A549 treated with GW870086 at 1 μM for 4 hours (cell line): ENCODE results near the gene SIGLEC9. TPM values are rescaled to one million over a fixed set of nuclear protein-coding genes. Genes with fewer than 3 reads are reported as not detected.

Experiments
- total RNA-seq: library from RNA; stranded (reverse); fragments of 200-300 nt; extraction: Qiagen RNA extraction; gene quantifications from 5 replicates; pipeline ENCODE4 v1.2.3, GENCODE V29; 2022; ENCODE audit warnings: low read depth

Gene SIGLEC9
- 0.06 to 0.08 TPM in 2 of 5 replicates, not detected in the others for total RNA-seq

GRCh38 chr19:51124729-51125128 lies at the start of gene SIGLEC9:
SIGLEC9 (plus strand) TSS chr19:51124906; CDS start chr19:51124975, 69 bp downstream.

DNA sequence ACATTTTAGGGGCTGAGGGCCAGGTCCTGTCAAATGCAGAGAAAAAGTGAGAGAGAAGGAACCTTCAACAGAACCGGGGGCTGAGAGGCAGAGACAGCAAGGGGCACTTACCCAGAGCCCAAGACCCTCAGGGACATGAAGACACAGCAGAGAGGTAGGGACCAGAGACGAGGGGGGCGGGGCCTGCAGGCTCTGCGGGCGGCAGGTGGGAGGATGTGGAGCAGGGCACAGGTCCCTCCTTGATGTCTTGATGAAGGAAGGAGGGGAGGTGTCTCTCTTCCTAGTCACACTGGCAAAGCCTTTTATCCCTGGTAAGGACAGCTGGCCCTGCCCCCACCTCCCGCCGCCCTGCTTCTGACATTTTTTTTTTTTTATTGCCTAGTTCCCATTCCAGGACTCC lies 42.1 kb upstream of the SIGLEC9 start, which contains the start of gene KLK14:
Gene KLK14 (minus strand): TSS at position 277 of the 400 bp plus-strand sequence. CDS start 273 bp downstream, at position 4.

DNA sequence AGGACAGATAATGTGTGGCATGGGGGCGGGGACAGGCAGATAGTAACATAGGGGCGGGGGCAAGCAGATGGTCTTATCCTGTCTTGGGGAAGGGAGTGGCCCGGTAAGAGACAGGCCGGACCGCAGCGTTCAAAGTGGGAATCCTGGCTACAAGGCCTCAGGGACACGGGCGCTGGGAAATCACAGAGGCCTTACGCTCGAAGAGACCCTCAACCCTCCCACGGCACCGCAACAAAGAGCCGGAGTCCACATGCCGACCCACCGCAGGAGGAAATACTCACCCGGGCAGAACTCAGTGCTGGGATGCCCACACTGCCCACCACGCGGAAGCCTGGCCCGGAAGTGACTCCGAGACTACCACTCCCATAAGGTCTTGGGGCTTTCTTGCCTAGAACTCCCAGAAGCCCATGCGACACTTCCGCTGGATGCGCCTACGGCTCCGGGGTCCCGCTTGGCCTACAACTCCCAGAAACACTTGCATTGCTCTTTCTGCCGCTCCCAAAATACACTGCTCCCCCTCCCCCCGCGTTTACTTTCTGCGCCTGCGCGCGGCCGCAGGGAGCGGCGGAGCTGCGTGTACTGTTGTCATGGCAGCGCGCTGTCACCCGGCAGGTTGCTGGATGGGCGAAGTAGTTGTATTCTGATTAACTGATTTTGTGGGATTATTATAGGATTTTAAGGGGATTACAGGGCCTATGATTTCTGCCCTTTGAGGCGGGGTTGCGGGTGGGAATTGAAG lies 16.5 kb upstream of the SIGLEC9 start, which contains the start of gene CTU1:
Gene CTU1 (minus strand): TSS at position 344 of the 739 bp plus-strand sequence. CDS start 3,840 bp downstream, outside the sequence.

DNA sequence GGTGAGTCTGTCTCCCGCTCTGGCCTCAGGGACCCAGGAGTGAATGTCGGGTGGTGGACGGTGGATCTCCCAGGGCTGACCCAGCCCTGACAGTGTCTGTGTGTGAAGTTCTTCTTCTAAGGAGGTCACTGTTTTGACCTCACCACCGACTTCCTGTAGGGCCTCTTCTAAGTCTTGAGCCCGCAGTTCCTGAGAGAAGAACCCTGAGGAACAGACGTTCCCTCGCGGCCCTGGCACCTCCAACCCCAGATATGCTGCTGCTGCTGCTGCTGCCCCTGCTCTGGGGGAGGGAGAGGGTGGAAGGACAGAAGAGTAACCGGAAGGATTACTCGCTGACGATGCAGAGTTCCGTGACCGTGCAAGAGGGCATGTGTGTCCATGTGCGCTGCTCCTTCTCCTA lies 17.4 kb downstream of the SIGLEC9 start, which contains the start of gene SIGLEC7:
Gene SIGLEC7 (plus strand): TSS at position 183 of the 400 bp plus-strand sequence. CDS start 69 bp downstream, at position 252.

Other genes starting within 250 kb of the SIGLEC9 start
- 0.19 to 0.61 TPM (median 0.43 TPM) in 3 of 5 replicates, not detected in the others for gene KLK4, start 213.5 kb upstream of the SIGLEC9 start, total RNA-seq
- 0.09 TPM in 1 of 5 replicates, not detected in the others for gene KLK5, start 171.9 kb upstream of the SIGLEC9 start, total RNA-seq
- gene KLK6, start 155.3 kb upstream of the SIGLEC9 start, total RNA-seq, result 0.15 to 1.5 TPM (median 0.28 TPM) in 5 replicates
- gene KLK7, start 141.0 kb upstream of the SIGLEC9 start, total RNA-seq, result not detected in 5 replicates
- gene KLK8, start 123.3 kb upstream of the SIGLEC9 start, total RNA-seq, result not detected in 5 replicates
- 0.32 to 0.98 TPM (median 0.45 TPM) in 5 replicates for gene KLK10, start 105.2 kb upstream of the SIGLEC9 start, total RNA-seq
- gene KLK11, start 98.3 kb upstream of the SIGLEC9 start, total RNA-seq, result 0.63 TPM in 1 of 5 replicates, not detected in the others
- gene KLK12, start 89.9 kb upstream of the SIGLEC9 start, total RNA-seq, result not detected in 5 replicates
- 0.18 TPM in 1 of 5 replicates, not detected in the others for gene KLK13, start 59.8 kb upstream of the SIGLEC9 start, total RNA-seq
- 0.32 to 0.71 TPM (median 0.42 TPM) in 5 replicates for gene KLK14, start 42.0 kb upstream of the SIGLEC9 start, total RNA-seq
- 5.9 to 14.1 TPM (median 13.1 TPM) in 5 replicates for gene CTU1, start 16.5 kb upstream of the SIGLEC9 start, total RNA-seq
- not detected in 5 replicates for gene SIGLEC7, start 17.4 kb downstream of the SIGLEC9 start, total RNA-seq
- not detected in 5 replicates for gene CD33, start 100.2 kb downstream of the SIGLEC9 start, total RNA-seq
- gene SIGLECL1, start 126.2 kb downstream of the SIGLEC9 start, total RNA-seq, result not detected in 5 replicates
- gene IGLON5, start 186.7 kb downstream of the SIGLEC9 start, total RNA-seq, result 0.06 to 0.08 TPM (median 0.06 TPM) in 3 of 5 replicates, not detected in the others
- gene VSIG10L, start 217.2 kb downstream of the SIGLEC9 start, total RNA-seq, result 10.7 to 14.9 TPM (median 14.4 TPM) in 5 replicates
- 234 to 272 TPM (median 249 TPM) in 5 replicates for gene ETFB, start 241.5 kb downstream of the SIGLEC9 start, total RNA-seq
- 5.1 to 14.5 TPM (median 12.4 TPM) in 5 replicates for gene CLDND2, start 244.1 kb downstream of the SIGLEC9 start, total RNA-seq
- gene NKG7, start 247.7 kb downstream of the SIGLEC9 start, total RNA-seq, result not detected in 5 replicates